D721Med (cell line): ENCODE data around the gene TMEM117.

Experiments
- DNase-seq: peaks from one replicate; pipeline ENCODE4 v3.0.0; 2011; ENCODE audit warnings: low spot score; ENCODE audit not compliant: insufficient read length
- FAIRE-seq: peaks from 2 replicates; lab custom pipeline; 2011; peaks lifted over from hg19 to GRCh38; lab: Jason Lieb, UNC
- CTCF ChIP-seq: IDR thresholded peaks from 2 replicates; pipeline ENCODE4 v1.5.1; 2012; ENCODE audit warnings: mild to moderate bottlenecking, control low read depth; ENCODE audit not compliant: insufficient read depth; ENCODE audit errors: missing control alignments

The TMEM117 gene

GRCh38 chr12:44405297-44405696, 569.4 kb downstream of the TMEM117 start:
- FAIRE-seq = no peak
- TF ChIP-seq CTCF = no peak
- DNase-seq = no peak

GRCh38 chr12:44422559-44422958, 586.7 kb downstream of the TMEM117 start:
- DNase-seq = no peak
- TF ChIP-seq CTCF = no peak
- no peak for FAIRE-seq

- TF ChIP-seq CTCF = no peak
- FAIRE-seq (no peak), DNase-seq (no peak)
These were observed 592.9 kb downstream of the TMEM117 start for GRCh38 chr12:44428825-44429224.

GRCh38 chr12:44431647-44432343, 595.9 kb downstream of the TMEM117 start:
- no peak for TF ChIP-seq CTCF
- no peak for FAIRE-seq
- DNase-seq = no peak

- DNase-seq (no peak), FAIRE-seq (no peak)
- no peak for TF ChIP-seq CTCF
These were observed 597.8 kb downstream of the TMEM117 start for GRCh38 chr12:44433659-44434058.

GRCh38 chr12:44436756-44437155, 600.9 kb downstream of the TMEM117 start:
- FAIRE-seq = no peak
- DNase-seq = no peak
- no peak for TF ChIP-seq CTCF
